Measurements from ENCODE around the gene TRPM8.

TRPM8 gene

DNA sequence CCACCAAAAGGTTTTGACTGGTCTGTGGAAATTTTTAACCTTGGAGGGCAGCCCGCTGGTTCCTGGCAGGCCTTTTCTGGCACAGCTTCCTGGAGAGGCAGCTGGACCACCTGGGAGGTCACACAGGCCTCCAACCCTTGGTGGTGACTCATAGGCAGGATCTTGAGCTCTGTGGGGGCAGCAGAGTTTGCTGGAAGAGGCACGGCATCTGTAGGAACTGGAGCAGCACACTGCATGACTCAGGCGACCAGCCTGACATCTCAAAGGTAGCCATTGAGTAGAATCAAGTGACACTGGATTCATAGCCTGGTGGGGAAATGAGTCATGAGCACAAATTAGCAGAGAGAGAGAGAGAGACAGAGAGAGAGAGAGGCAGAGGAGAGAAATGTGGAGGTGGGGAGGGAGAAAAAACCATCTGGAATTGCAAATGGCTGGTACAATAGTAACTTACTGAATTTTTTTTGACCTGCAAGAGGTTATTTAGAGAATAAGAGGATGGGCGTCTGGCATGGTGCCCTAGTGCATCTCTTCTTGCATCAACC is 57.4 kb downstream of the TRPM8 start:
- DNase-seq (ENCODE audit: low read depth, low spot score): no peak

DNA sequence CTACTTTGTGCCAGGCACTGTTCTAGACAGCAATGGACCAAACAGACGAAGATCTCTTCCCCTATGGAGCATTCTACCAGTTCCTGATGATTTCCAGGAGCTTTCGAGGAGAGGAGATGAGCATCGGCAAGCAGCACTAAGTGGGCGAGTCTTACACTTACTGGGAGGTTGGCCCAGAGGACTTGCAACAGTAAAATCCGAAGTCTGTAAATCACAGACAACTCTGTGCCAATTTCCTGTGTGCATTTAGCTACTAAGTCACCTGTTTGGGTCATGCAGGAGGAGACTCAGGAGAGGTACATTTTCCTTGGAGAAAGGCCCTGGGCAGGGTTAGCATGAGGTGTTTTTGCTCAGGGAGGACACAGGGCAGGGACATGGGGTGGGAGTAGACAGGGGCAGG is 58.9 kb downstream of the TRPM8 start:
- no peak for DNase-seq (ENCODE audit: low read depth, low spot score)

DNA sequence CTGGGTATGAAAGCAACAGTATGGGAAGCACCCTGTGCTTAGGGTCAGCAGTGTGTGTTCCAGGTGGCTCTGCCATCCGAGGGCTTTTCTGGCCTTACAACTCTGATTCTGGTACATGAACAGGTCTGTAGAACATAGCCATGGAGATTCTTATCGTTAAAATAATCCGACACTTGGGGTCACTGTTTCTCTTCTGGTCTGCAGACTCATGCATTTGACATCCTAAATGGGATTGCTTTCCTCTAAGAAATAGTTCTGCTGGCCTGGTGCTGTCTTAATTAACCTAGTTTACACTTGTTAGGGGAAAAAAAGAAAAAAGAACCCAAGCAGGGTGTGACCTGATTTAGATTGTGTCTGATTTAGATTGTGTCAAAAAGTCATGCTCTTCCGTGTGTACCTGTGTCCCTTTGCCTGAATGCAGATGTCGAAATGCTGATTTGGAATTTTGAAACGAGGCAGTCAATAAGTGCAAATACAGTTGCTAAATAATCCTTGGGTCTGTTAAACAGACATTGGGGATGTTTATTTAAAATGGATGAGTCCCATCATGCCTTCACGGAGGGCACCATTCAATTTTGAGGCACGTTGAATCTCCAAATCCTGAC is 59.6 kb downstream of the TRPM8 start:
- no peak for DNase-seq (ENCODE audit: low read depth, low spot score)

DNA sequence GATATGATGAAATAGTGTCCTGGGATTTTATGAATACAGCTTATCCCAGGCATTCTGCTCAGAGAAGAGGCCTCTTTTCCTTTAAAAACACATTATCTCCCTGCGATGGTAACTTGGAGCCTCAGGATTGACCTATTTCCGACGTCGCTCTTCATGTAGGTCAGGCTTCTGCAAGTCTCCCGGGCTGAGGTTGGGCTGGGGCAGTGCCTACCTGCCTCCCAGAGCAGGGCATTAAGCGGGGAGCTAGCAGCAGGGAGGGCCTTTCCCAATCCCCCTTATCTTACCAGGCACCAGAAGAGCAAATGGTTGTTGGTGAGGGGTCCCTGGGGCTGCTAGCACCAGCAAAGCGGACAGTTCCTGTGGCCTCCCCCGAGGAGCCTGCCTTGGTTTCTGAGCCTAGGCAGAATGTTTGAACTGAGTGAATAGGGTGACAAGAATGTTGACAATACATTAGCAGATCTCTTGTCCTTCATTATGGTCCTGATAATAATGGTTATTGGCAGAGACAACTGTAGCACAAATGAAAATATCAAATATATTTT is 60.2 kb downstream of the TRPM8 start:
- DNase-seq (ENCODE audit: low read depth, low spot score): no peak

DNA sequence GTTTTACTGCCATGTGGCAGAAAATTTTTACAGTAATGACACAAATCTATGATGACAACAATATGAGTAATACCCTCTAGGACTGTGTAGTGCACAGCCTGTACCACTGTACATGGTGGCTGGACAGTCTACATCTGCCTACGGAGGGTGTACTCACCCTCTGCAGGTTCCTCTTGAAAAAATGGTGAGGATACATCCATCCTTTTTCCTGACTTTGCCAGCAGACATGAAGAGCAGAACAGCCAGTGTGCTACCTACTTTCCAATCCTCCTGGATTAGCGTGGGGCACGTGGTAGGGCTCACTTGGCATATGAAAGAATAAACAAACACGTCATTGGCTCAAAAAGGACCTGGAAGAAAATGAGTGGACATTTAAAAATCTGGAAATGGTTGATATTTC is 62.6 kb downstream of the TRPM8 start:
- DNase-seq (ENCODE audit: low read depth, low spot score): no peak

DNA sequence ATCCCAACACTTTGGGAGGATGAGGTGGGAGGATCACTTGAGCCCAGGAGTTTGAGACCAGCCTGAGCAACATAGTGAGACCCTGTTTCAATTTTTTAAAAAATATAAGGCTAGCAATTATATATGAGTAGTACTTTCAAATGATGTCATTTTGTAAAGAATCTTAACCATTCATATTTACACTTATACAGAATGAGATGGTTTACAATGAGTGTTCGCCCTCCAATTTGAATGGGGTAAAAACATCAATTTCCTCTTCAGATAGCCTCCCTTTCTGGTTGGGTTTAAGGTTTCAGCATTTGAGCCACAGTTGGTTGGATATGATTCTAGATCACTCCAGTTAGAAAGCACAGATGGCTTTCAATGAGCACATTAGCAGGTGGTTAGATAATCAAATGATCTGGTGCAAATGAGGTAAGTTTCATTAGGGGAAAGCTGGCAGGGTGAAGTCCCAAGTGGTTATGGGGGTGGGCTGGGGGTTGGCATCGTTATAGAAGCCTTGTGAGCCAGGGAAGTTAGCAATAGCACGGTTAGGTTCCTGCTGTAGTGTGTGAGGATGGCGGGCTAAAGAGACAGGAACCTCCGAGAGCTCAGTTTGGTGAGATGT is 63.9 kb downstream of the TRPM8 start:
- DNase-seq (ENCODE audit: low read depth, low spot score): no peak

DNA sequence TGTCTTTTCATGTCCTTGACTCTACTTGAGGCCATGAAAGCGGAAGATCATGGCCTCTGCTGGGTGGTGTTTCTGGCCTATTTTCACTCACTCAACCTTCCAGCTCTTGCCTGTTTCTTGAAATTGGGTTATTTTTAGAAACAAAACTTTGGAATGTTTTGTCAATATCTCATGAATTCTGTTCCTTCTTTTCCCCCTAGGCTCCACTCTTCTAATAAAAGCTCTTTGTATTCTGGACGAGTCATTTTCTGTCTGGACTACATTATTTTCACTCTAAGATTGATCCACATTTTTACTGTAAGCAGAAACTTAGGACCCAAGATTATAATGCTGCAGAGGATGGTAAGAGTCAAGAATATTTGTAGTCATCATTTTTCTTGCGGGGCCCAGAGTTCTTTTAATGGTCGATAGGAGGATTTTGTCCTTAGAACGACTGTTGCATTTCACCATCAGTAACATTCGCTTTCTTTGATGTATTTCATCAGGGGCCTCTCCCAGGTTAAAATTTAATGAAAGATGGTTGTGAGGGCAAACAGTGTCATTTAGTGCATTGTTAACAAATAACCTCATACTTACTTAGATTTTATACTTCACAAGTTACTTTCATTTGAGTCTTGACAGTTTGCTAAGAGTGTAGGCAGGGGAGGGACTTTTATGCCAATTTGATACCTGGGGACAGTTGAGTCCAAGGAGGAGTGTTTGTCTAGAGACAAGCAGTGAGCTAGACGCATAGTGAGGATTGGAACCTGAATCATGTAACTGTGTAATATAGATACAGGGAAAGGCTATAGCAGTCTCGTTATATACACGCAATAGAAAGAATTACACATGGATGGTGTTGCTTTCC is 64.6 kb downstream of the TRPM8 start:
- DNase-seq (ENCODE audit: low read depth, low spot score): no peak

DNA sequence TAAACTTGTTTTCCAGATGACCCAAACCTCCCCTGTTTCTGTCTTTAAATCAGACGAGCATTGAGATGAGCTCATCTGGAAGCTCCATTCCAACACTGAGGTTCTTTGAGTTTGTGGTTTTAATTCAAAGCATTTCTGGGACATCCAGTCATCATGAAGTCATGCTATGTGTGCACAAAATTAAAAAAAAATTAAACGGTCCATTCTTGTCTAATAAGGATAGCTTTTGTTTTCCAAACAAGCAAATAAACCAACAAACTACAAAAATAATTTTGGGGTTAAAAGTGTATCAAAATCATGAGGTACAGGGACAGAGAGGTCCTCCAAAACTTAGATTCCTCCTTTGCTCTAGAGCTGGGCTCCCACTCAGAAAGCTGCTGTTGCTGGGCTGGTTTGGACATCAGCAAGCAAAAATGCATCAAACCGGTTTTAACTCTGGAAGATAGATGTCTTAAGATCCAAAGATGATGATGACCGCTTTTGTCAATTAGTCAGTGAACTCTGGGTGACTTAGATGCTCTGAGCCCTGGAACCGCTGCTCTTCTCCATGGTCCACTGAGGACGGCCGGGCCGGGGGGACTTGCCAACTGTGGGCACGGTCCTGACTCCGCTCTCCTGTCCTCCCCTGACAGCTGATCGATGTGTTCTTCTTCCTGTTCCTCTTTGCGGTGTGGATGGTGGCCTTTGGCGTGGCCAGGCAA is 65.4 kb downstream of the TRPM8 start:
- DNase-seq (ENCODE audit: low read depth, low spot score): no peak

DNA sequence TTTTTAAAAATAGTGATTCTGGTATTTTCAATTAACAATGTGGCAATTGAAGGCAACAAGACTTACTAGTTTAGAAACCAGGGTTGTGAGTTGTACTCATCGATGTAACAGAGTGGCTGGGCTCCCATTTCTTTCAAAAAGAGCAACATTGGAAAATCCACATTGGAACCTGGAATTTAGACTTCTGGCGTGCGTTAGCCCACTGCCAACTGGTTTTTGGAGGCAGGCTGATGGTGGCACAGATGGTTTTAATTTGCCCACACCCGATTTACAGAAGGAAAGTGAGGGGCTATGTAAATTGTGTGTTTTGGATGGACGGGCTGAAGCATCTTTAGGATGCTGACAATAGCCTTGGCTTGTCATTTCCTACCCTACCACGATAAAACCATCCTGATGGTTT is 66.3 kb downstream of the TRPM8 start:
- no peak for DNase-seq (ENCODE audit: low read depth, low spot score)

DNA sequence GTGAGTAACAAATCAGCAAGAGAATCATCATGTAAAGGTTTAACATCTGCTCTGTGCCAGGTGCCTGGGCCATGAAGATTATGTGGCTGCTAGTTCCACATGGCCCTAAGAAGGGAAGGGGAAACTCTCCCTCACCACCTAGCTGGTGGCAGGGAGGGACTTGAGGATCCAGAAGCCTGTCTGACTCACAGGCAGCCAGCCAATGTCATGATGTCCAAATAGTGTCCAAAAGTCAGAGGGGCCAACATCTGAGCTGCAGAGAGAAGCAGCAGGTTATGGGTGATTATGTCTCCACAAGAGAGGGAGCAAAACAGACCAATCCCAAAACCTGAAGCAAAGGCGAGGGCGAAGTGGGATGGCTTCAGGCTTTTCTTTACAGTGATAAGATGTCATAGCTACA is 71.4 kb downstream of the TRPM8 start:
- no peak for DNase-seq (ENCODE audit: low read depth, low spot score)

DNA sequence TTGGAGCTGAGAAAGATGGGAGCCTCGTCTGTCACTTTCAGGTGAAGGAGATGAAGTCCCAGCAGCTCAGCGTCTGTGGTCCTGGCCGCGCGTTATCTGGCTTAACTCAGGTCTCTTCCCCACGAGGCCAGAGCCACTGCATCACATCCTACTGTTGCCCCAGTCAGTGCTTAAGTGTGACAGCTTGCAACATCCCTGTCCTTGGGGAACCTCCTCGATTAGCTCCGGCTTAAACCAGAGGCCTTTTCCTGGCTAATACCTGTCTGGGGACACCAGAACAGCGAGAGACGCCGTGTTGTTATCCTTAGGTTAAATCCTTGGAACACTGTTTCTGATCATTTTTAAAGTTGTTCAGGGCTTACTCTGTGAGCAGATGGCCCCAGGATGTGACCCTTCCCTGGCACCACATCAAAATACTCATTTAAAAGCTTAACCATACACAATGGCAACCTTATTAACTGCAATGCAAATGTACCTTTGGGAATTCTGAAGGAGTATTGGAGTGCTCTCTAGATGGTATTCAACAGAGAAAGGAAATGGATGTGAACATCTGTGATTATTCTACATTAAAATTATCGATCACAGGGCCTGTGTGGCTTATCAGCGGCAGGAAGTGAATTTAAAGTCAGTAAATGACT is 72.2 kb downstream of the TRPM8 start:
- no peak for DNase-seq (ENCODE audit: low read depth, low spot score)

DNA sequence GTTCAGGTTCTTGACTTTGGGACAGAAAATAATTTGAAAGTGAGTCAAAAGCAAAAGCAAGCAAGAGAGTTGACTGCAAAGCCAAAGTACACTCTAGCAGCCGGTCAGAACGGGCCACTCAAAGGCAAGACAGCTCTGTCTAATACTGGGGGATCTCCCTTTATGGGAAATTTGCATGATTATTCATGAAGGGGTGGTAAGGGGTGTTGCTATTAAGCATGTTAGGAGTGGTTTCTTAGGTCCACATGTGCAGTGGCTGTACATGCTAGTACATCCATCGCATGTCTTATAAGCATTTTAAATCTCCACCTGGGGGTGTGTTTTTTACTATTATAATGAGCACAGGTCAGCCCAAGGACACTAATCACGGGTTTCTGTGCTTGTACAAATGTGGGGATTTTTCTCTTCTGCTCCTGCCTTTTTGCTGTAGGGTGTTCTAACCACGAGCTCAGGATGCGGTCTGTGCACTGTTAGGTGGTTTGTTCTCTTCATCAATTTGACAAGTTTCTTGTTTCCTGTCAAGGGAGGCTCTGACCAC is 73.2 kb downstream of the TRPM8 start:
- DNase-seq (ENCODE audit: low read depth, low spot score): no peak

DNA sequence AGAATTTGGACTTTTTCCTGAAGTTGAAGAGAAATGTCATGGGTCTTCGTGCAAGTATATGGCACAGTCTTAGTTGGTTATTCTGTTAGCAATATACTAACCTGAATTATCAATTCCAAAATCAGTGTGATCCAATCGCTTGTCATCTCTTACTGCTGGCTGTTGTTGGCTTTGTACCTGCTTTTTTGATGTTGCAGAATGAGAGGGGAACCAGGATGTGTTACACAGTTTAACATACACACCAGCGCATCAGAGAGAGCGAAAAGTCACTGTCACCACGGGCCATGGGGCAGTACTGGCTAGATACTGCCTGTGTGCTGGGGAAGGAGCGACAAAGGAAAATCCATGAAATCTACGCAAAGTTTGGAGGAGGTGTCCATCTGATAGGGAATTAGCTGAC is 74.0 kb downstream of the TRPM8 start:
- no peak for DNase-seq (ENCODE audit: low read depth, low spot score)

DNA sequence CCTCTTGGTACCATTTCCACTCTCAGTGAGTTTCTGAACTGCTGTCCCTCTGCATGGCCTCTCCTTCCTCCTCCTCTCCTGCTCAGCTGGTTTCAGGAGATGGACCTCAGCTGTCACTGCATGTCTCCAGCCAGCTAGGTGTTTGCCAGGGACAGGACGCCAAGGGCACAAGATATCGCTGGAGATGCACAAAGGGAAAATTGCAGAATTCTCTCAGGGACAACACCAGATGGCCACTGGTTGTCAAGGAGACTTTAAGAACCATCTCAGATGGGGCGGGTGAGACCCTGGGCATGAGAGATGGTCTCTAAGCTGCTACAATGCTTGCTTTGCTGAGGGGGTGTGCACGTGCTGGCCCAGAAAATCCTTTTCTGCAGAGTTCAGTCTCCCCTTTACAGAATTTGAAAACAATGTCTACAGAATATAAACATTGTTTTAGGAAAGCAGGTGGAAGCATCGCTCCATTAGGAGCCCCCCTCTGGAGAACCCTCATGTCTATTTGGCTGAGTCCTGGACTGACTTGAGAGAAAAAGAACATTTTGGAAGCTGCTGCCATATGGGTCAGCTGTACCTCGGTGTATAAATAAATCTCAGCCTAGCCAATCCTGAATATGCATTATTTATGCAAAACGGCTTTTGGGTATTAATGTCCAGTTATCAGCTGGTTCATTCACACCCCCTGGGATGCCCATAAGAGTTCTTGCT is 75.5 kb downstream of the TRPM8 start:
- DNase-seq (ENCODE audit: low read depth, low spot score): no peak

DNA sequence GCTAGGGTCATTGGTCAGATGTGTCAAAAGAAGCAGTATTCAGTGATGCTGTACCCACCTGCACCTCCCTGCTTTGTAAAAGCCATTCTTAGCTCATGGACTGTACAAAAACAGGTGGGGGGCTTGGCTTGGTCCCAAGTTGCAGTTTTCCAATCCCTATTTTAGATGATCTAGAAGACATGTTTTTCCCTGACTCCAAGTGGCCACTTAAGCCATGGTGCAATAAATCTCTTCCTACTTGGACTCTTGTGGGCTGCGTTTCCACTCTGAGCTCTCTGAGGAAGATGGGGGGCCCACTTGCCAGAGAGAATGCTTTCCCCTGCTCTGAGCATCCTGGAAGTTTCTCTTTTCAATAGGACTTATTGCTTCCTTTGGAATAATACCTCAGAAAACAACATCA is 76.3 kb downstream of the TRPM8 start:
- DNase-seq (ENCODE audit: low read depth, low spot score): no peak

DNA sequence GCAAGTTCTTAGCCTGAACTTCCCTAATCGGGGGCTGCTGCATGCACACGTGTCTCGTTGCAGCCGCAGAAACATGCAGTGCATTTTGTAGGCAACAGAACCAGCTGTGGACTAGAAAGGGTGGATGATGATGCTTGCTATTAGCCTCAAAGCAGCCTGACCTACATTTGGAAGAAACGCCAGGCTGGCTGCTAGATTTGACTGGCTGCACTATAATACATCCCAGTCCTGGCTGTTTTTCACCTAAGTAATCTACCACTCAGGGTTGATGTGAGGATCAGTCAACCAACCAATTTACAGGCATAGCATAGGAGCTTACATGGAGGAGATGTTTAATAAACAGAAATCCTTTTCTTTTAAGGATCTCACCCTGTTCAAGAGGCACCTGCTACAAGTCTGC is 77.0 kb downstream of the TRPM8 start:
- no peak for DNase-seq (ENCODE audit: low read depth, low spot score)

DNA sequence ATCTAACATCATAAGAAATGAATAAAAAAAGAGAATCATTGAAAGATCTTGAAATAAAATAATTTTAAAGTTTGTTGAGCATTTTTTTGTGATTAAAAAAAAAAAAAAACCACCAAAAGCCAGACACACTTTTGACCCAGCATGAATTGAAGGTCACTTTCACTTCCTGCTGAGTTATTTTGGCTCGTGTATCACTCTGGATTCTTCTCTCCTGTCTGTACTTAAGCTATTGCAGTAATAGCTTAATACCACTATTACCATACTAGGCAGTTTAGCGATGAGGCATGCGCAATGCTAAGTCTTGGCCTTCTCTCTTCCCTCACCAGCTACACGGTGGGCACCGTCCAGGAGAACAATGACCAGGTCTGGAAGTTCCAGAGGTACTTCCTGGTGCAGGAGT is 78.8 kb downstream of the TRPM8 start:
- DNase-seq (ENCODE audit: low read depth, low spot score): no peak

DNA sequence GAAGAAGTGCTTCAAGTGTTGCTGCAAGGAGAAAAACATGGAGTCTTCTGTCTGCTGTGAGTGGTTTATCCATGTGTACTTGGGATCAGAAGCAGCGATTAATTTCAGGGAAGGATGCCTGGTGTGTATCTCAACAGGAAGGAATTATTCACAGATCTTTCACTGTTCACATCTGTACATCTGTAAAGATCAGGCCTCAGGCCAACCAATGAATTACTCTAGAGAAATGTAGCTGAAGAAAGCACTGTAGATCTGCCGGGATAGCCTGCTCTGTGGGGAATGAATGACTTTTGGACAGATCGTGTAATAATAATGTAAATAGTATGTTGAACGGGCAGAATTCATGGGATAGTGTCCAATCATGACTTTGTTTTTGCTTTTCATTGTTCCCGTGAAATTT is 79.3 kb downstream of the TRPM8 start:
- DNase-seq (ENCODE audit: low read depth, low spot score): no peak

DNA sequence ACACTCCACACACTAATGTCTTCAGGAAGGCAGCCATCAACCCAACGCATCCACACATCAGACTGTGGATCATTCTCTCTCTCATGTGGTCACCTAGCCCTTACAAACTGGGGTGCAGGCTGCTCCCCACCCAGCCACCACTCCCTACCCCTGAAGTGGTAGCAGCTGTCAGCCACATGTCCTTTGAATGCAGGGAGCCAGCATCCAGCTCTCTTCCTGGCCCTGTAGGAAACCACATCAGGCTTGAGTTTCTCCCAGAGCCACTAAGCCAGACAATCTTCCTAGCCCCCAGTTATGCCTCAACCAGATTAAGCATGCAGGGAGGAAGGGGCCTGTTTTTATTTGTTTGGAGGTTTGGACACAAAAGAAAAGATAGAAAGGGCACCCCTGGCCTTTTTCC is 80.5 kb downstream of the TRPM8 start:
- DNase-seq (ENCODE audit: low read depth, low spot score): no peak

DNA sequence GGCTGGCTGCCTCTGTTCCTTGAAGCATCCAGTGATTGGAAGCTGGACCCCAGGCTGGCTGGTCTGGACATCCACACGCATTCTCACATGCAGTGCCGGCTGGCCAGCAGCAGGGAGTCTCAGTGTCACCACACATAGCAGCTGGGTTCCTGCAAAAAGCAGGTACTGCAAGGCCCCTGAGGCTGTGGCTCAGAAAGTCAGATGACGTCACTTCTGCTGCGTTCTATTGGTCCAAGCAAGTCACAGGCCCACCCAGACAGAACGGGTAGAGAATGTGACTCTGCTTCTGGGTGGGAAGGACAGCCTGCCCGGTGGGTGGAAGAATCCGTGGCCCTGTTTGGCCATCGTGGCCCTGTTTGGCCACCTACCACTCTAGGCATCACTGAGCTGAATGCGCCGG is 82.0 kb downstream of the TRPM8 start:
- DNase-seq (ENCODE audit: low read depth, low spot score): no peak

Measured in activated naive CD8-positive, alpha-beta T cell treated with anti-CD3 and anti-CD28 coated beads, Interleukin-2, amount 50 U/mL, for 16 hours (primary cell).